GM03348 (cell line): ENCODE data around the gene AFTPH.
A peak's percentile ranks its signal among the peaks of the same experiment; 100 is the strongest.
"Not testable (repeated sequence)": the region's sequence is repeated elsewhere in the genome, so short reads cannot be mapped to it uniquely, and the experiment has no call there.

ENCODE experiments used
- DNase-seq: peaks from one replicate; pipeline ENCODE4 v3.0.0; 2012; ENCODE audit warnings: low spot score

AFTPH gene

GRCh38 chr2:64500549-64500948, 23.6 kb upstream of the AFTPH start:
- DNase-seq: no peak

GRCh38 chr2:64501946-64502345, 22.2 kb upstream of the AFTPH start:
- no peak for DNase-seq

GRCh38 chr2:64502860-64503259, 21.3 kb upstream of the AFTPH start:
- DNase-seq: no peak

GRCh38 chr2:64504774-64505720, 19.1 kb upstream of the AFTPH start:
- no peak for DNase-seq

- DNase-seq: no peak
Observed at GRCh38 chr2:64506686-64507085, 17.4 kb upstream of the AFTPH start.

- no peak for DNase-seq
Observed at GRCh38 chr2:64514008-64514407, 10.1 kb upstream of the AFTPH start.

- DNase-seq: no peak
Observed at GRCh38 chr2:64515086-64515485, 9.0 kb upstream of the AFTPH start.

GRCh38 chr2:64516651-64517510, 7.2 kb upstream of the AFTPH start:
- DNase-seq: no peak

GRCh38 chr2:64517511-64517884, 6.6 kb upstream of the AFTPH start:
- DNase-seq: no peak

GRCh38 chr2:64522843-64523428, 1.2 kb upstream of the AFTPH start:
- DNase-seq: peak; percentile 61

GRCh38 chr2:64524604-64525316, 632 bp downstream of the AFTPH start:
- peak; percentile 63 for DNase-seq

GRCh38 chr2:64525317-64525613, 1.1 kb downstream of the AFTPH start:
- DNase-seq: peak; percentile 13

- DNase-seq: no peak
Observed at GRCh38 chr2:64526034-64526433, 1.9 kb downstream of the AFTPH start.

- DNase-seq: not testable (repeated sequence)
Observed at GRCh38 chr2:64530946-64531345, 6.8 kb downstream of the AFTPH start.

- no peak for DNase-seq
Observed at GRCh38 chr2:64532030-64532429, 7.9 kb downstream of the AFTPH start.

GRCh38 chr2:64533882-64534281, 9.8 kb downstream of the AFTPH start:
- no peak for DNase-seq

- DNase-seq: no peak
Observed at GRCh38 chr2:64534363-64534762, 10.2 kb downstream of the AFTPH start.

GRCh38 chr2:64535024-64535423, 10.9 kb downstream of the AFTPH start:
- no peak for DNase-seq

GRCh38 chr2:64537991-64538390, 13.9 kb downstream of the AFTPH start:
- DNase-seq: no peak

- DNase-seq: no peak
Observed at GRCh38 chr2:64538764-64539433, 14.8 kb downstream of the AFTPH start.

GRCh38 chr2:64540615-64541014, 16.5 kb downstream of the AFTPH start:
- DNase-seq: no peak

GRCh38 chr2:64541547-64541946, 17.4 kb downstream of the AFTPH start:
- DNase-seq: no peak
